Fibroblast of skin of left quadriceps (primary cell): ENCODE results near the gene ZGPAT.

Source experiments
- DNase-seq, 2 experiments: peaks; one replicate each; pipeline ENCODE4 v3.0.0-alpha.2; 2013; ENCODE audit warnings: low read depth in 2 of 2

The ZGPAT gene

DNA sequence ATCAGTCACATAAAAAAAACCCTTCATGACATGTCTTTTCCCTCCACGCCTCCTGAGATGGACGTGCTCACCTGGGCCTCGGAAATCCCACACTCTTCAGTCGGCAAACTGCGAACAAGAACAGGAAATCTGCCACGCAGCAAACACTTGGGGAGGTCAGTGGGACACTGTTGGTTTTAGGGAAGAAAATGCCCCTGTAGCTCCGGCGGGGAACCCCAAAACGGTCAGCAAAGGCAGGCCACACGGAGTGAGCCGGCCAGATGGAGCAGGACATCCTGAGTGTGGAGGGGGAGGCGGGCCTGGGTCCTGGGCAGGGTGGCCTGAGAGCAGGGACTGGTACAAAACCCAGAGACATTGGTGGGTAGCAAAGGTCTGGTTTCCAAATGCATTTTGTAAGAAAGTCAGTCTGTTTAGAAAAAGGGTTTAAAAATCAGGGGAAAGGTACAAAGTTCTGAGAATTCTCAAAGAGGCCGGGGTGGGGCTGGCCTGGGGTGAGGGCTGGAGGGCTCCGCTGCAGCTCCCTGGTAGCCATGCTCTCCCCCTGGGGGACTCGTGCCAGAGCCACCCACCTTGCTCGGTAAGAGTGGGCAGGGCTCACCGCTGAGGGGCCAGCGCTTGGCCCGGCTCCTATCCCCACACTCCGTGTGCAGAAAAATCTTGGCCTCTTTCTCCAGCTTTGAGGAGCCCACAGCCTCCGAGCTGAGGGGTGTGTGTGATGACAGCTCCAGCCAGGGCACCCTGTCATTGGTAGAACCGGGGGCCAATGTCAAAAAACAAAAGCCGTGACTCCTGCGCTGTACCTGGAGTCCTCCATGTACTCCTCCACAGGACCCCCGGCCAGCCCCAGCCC, 37.0 kb downstream of the ZGPAT start:
- DNase-seq: no peak

GRCh38 chr20:63745424-63745805, 37.6 kb downstream of the ZGPAT start:
- no peak for DNase-seq

DNA sequence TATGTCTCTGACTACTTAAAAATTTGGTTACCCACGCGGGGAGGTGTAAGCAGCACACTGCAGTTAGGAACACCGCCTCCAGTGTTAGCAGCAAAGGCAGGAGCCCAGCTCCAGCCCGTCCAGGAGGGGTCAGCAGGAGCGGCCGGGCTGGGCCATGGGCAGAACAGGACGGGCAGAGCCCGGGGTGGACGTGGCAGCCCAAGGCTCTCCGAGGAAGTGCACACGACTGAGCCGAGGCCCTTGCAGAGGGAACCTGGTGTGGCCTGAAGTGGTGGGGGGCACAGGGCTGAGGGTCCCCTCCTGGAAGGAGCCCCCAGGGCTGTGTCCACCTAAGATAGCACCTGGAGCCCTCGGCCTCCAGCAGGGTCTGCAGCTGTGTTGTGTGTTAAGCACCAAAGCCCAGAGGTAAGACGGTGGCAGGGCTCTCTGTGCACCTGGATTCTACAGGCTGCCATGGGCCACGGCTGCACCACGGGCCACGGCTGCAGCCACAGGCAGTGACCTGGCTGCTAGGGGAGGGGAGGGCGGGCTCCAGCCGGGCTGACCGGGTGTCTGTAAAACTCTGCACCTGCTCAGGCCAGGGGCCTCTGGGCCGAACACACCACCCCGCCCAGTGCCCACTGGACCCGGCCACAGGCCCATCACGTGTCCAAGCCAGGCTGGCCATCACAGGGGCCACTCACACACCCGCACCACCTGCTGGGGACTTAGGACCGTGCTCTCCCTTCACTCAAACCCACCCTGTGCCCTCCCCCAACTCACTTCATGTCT, 38.3 kb downstream of the ZGPAT start:
- no peak for DNase-seq

GRCh38 chr20:63746751-63747315, 39.0 kb downstream of the ZGPAT start:
- DNase-seq: no peak

- DNase-seq: no peak
Measured at GRCh38 chr20:63747622-63748069, 39.8 kb downstream of the ZGPAT start.

DNA sequence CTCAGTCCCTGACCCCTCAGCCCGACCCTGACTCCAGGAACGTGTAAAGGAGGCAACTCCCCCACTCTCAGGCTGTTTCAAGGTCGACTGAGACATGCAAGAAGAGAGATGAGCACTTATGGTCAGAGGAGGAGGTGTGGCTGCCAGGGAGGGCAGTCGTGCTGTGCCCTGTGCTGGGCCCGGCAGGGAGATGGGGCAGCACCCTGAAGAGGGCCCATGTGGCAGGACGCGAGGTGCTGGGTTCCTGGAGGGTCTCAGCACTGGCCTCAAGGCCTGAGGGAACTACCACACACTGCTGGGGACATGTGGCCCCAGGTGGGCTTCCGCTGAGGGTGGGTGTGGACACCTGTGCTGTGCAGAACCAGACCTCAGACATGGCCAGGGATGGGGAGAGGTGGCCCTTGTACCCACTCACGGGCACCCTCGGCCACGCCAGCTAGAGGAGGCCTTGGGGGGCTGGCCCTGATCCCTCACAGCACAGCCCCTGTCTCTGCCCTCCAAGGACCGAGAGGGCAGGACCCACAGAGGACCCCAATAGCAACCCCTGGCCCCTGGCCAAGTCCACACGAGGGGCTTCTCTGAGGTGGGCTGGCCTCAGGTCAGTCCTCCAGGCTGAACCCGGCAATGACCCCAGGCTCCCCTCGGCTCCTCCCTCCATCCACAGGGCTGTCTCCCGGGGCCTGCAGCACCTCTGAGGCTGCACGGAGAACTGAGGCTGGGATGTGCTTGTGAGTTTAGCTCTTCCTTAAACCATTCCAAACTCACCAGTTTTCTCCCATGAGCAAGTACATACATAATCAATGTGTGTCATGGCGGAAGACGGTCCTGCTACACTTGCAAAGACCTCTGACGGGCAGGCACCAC, 40.5 kb downstream of the ZGPAT start:
- no peak for DNase-seq

GRCh38 chr20:63748934-63749270, 41.1 kb downstream of the ZGPAT start:
- DNase-seq: no peak

GRCh38 chr20:63749597-63750508, 42.0 kb downstream of the ZGPAT start:
- DNase-seq: no peak

- DNase-seq: no peak
Measured at GRCh38 chr20:63750807-63751470, 43.1 kb downstream of the ZGPAT start.

DNA sequence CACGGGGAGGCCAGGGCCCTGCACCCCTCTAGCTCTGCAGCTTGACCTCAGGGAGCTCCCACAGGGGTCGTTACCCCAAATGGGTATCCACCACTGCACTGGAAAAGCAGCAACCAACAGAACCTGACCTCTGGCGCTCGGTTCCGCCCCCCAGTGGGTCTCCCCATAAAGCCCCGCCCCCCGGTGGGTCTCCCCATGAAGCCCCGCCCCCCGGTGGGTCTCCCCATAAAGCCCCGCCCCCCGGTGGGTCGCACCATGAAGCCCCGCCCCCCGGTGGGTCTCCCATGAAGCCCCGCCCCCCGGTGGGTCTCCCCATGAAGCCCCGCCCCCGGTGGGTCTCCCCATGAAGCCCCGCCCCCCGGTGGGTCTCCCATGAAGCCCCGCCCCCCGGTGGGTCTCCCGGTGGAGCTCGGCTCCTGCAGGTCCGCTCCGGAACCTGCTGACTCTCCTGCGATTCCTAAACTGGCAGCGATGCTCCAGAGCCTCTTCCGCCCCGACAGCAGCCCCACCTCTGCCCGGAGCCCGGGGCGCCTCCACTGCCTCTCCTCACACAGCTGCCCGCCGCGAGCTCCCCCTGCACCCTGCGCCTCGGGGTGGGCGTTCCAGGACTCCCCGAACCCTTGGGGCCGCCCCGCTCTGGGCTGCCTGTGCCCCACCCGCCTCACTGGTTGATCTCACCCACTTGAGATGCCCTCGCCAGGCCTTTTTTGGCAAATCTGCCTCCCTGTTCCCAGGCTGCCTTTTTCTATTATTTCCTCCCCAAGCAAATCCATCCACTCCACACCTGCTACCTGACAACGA, 43.8 kb downstream of the ZGPAT start:
- DNase-seq: no peak

GRCh38 chr20:63752411-63753101, 44.7 kb downstream of the ZGPAT start:
- no peak for DNase-seq

DNA sequence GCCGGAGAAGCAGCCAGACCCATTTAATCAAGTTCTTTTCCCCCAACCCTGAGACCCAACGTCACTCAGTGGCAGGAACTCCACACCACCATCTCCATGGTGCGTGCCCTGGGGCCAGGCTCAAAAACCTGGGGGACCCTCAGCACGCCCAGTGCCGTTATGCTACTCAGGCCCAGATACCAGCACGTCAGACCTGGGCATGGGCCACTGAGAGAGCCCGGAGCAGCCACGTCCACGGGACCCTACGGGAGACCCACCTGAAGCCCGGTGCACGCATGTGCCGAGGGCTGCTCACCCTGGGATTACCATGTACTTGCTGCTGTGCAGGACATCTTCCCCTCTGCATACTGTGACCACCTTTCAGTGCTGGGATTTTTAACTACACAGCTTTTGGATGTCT, 45.5 kb downstream of the ZGPAT start:
- no peak for DNase-seq

DNA sequence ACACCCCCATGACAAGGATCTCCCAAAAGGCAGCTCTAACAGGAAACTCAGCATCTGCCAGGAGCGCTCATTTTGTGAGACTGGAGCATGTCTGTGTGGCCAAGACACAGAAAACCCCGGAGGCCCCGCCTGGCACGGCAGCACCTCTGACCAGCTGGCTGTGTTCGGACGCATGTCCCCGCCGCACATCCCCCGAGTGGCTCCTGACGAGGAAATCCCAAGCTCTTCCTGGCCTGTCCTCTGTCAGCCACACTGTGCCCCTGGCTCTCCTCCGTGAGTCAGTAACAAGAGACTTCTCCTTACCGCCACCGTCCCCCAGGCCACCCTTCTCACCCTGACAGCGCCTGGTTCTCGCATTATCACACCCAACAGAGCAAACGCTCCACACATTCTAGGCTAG, 46.2 kb downstream of the ZGPAT start:
- DNase-seq: no peak

DNA sequence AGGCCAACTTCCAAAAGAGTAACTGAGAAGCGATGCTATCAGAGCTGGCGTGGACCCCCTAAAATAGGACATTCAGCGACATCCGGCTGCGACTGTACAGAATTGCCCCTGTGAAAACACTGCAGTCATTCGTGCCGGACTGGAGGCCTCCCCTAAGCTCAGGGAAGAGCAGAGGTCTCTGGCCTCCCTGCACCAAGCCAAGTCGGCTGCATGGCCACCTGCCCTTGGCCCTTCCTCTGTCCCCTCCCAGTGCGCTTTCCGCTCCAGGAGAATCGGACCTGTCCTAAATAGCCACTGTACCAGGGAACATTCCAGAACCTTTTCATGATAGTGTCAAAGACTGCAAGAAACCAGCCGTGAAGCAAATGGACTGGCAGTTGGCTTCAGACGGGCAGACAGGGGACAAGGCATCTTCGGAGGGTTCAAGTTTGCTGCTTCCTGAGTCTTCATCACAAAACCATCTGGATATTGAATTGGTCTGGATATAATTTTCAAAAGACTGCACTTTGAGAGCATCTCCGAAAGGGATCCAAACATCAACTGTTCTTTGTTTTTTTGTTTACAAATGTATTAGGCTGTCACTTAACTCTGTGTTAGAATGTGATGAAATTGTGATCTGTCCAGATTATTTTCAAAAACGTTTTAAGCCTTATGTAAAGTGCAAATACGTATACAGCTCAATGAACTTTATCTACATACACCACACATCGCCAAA, 48.3 kb downstream of the ZGPAT start:
- DNase-seq: no peak

DNA sequence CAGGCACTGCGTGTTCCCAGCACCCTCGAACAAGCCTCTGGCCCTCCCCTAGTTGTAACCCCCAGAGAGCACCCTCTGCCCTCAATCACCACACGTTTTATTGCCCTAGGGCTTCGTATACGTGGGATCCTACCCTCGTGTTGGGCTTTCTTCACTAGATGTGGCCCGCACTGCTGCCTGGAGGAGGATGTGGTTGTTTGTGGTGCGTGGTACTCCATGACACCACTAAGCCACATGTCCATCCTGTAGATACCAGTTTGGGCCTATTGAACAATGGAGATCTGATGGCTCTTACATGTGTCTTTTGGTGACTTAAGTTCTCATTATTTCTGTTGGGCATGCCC, 48.8 kb downstream of the ZGPAT start:
- no peak for DNase-seq

DNA sequence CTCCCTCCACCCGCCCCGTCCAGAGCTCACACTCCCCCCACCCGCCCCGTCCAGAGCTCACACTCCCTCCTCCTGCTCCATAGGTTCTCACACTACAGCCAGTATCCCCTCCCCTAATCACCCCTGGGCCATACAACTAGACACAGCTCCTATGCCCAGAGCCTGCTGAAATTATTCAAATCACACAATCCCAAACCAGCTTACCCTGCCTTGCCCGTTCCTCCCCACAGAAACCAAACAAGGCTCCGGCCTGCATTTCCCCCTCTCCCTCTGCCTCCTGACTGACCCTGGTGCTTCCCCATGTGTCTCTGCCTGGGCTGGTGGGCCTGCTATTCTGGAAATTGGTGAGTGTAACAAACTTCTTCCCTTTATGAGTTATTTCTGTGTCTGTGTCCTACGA, 50.3 kb downstream of the ZGPAT start:
- no peak for DNase-seq

DNA sequence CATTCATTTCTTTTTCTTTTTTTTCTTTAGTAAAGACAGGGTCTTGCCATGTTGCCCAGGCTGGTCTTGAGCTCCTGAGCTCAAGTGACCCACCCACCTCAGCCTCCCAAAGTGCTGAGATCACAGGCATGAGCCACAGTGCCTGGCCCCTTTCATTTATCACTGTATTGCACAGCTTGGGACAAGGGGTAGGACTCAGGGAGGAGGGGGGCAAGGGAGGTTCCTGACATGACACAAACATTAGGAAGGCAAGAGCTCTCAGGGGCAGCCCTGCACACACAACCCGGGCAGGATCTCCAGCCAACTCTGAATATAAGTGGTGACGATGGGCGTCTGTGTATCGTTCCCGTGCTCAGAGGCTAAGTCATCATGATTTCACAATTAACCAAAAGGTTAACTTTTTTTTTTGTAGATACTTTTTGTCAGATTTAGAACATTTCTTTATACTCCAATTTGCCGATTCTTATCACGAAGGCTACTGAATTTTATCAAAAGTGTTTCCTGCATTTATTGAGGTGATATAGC, 51.6 kb downstream of the ZGPAT start:
- no peak for DNase-seq
